T-helper 1 cell (primary cell): ENCODE measurements around the gene RPL19.

Source experiments
- DNase-seq, 5 donors: peaks; one replicate each; pipeline ENCODE4 v3.0.0-alpha.2; 2012 to 2020

The RPL19 gene

GRCh38 chr17:39225308-39225958 is 25.4 kb downstream of the RPL19 start, which contains the start of gene STAC2:
STAC2 (minus strand) TSS chr17:39225945; CDS start chr17:39225502, 443 bp downstream.
- no peak for DNase-seq

DNA sequence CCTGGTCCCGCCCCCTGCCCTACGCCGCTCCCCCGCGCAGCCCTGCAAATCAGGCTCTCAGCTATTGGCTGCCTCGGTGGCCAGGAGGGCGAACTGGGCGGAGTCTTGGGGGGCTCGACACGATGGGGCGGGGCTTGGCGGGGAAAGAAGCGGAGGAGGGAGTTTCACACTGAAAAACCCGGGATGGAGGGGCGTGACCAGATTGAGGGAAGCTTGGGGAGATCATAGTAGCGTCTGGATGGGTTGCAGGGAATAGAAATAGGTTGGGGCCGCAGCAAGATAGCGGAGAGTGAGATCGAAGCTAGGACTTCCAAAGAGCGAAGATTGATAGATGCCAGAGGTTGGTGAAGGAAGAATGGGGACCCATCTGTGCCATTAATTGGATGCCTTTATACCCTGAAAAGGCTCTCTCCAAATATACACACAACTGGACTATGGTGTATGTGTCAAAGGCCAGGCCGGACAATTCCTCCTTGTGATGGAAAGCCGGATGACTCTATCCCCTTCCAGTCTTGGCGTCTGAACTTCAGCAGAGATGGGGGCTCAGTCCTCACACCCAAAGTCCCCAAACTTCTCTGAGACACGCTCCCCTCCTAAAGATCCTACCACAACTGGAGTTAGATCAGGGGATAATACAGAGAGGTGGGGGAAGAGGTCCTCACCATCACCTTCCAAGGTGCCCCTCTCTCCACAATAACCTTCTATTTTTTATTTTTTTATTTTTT is 26.0 kb downstream of the RPL19 start:
- DNase-seq, result no peak

DNA sequence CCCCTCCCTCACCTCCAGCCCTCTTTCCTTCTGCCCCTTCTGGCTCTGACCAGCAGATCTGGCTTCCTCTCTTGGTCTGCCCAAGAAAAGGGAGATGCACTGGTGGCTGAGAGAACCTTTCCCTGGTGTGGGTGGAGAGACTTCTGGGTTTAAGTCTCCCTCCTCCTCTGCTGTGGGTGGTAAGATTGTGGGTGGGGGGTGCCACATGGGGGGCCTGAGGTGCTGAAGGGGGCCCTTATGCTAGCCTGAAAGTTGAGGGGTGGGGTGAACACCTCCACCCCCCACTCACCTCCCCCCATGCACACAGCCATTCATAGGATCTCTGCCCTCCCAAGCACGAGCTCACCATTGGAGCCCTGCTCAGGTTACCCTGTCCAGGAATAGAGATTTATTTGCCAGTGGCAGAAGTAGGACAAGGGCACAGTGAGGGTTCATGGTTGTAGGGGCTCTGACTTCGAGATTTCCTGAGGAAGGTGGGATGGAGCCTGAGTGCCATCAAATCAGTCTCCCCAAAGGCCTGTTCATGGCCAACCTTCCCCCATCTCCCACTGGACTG is 27.4 kb downstream of the RPL19 start:
- no peak for DNase-seq

- no peak for DNase-seq
Observed at GRCh38 chr17:39229274-39229913, 29.3 kb downstream of the RPL19 start.

DNA sequence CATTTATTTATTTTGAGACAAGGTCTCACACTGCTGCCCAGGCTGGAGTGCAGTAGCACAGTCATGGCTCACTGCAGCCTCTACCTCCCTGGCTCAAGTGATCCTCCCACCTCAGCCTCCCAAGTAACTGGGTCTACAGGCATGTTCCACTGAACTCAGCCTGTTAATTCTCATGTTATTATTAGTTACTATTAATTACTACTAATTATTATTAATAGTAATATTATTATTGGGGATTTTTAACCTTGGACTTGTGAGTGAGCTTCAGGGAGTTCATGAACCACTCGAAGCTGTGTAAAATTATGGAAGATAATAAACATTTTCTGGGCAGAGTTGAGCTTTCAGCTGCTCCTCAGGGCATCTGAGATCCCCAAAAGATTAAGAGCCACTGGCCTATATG is 30.3 kb downstream of the RPL19 start:
- DNase-seq, result no peak

- no peak for DNase-seq
Observed at GRCh38 chr17:39231091-39231561, 31.0 kb downstream of the RPL19 start.

- DNase-seq, result peak in 3 of 5 donors; percentile 45 to 47 (median 46)
Observed at GRCh38 chr17:39231591-39232551, 31.8 kb downstream of the RPL19 start.

DNA sequence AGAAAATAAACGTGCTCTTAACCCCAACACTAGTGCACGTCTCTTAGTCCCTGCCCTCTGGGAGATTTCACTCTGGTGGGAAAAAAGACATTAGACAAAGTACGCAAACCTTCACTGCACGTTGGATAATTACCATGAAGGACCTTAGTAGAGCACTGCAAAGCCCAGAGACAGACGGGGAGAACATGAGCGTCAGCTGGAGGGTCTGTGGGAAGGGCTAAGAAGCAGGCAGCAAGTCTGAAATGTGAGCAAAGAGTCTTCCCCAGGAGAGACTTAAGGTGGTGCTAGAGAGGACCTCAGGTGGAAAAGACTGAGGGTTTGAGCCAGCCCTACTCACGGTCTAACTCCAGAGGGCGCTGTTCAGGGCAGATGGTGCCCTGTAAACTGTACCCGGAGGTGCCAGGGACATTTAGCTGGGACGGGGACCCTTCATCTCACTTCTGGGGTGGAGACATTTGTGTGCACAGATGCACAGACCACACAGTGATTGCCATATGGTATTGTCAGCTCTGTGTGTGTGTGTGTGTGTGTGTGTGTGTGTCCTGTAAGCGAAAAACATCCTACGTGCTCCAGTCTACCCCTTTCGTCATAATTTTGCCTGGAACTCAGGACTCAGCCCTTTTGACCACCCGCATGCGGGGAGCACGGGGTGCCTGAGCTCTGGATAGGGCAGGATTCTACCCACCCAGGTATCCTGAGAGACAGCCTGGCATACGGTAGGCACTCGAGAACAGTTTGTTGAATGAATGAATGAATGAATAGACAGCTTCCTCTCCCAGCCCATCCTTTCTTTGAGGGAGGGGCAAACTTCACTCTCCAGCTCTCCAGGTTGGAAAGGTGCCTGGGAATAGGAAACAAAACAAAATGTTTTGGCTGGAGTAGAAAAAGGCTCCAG is 35.7 kb downstream of the RPL19 start:
- DNase-seq, result peak in 3 of 5 donors; percentile 15 to 76 (median 16)

GRCh38 chr17:39236450-39236927 is 36.4 kb downstream of the RPL19 start:
- DNase-seq, result no peak

DNA sequence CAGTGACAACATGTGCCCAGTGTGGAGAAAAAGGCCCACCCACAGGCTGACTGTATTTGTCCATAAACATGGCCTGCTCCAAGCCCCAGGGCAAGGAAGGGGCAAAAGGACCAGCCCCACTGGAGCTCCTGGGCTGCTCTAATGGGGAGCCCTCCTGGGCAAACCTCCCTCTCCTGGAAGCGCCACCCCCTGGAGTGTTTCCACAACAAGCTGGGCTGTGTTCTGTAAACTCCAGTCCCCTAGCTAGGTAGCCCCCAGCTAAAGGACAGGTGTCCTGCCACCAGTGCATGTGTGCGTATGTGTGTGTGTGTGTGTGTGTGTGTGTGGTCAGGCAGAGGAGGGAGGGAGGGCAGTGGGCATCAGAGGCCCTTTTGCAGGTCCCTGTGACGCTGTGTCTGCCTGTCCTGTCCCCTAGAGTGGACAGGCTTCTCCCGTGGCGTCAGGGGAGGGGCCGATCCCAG is 36.9 kb downstream of the RPL19 start:
- DNase-seq, result no peak

GRCh38 chr17:39237586-39237985 is 37.5 kb downstream of the RPL19 start:
- no peak for DNase-seq

GRCh38 chr17:39238311-39238972 is 38.4 kb downstream of the RPL19 start:
- DNase-seq, result peak; percentile 47 to 92 (median 71)

GRCh38 chr17:39239640-39240314 is 39.7 kb downstream of the RPL19 start:
- peak in 4 of 5 donors; percentile 58 to 74 (median 60) for DNase-seq

- DNase-seq, result no peak
Observed at GRCh38 chr17:39240631-39241030, 40.5 kb downstream of the RPL19 start.

- DNase-seq, result no peak
Observed at GRCh38 chr17:39243155-39243554, 43.1 kb downstream of the RPL19 start.

DNA sequence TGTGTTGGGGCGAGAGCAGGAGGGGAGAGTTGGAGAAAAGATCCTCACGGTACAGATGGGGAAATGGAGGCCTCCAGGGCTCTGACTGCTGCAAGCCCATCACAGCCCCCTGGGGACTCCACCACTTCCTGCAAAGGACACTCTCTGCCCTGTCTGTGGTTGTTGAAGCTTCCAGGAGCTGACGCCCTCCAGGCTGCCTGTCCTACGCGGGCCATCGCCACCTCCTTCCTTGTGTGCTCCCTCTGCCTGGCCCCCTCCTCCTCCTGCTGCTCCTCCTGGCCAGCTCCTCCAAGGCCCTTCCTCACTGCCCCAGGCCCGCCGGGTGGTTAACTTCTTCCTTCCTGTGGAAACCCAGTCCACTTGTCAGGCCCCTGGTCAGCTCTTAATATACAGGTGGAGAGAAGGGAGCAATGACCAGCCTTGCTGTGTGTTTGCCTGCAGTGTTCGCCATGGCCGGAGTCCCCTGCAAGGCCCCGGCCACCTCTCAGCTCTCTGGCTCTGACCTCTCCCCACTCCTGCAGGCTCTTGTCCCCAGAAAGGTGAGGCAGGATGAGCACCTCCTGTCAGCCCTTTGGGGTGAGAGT is 44.0 kb downstream of the RPL19 start:
- no peak for DNase-seq

GRCh38 chr17:39244600-39245570 is 44.8 kb downstream of the RPL19 start:
- DNase-seq, result peak; percentile 58 to 84 (median 74)

- no peak for DNase-seq
Observed at GRCh38 chr17:39246274-39246673, 46.2 kb downstream of the RPL19 start.
